ENCODE measurements around the gene RAB1A. TPM values are rescaled to one million over a fixed set of nuclear protein-coding genes. Genes with fewer than 3 reads are reported as not detected.

RAB1A gene
- polyA plus RNA-seq, 1 donor (not counting 4 experiments of a cell fraction or from before 2014, with no cell fraction given) = 274 TPM

DNA sequence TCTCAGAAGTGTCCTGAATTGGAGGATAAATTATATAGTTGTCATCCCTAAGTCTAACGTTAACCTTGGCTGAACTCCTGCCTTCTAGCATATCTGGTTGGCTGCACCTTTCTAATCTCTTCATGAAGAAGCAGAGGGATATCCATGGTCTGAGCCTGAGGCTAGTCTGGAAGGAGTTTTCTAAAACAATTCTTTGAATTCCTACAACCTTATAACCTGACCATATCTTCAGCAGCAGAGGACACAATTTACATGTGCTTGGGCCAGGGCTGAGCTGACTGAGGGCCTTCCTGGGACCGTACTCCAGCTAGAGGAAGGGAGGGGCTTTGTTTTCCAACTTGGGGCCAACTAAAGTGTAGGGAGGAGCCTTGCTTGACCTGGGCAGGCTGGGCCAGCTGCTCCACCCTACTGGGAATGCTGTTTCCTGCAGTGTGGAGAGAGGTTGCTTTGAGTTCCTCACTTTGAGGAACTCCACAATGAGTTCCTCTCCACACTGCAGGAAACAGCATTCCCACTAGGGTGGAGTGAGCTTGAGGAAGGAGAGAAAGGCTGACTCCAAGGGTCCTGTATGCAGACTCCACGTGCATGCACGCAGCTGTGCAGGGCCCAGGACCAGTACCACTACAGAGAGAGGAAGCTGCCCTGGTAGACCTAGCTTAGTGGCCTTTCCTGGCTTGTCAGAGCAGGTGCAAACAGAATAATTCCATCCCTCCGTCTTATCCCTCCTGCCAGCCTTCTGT, 54.1 kb downstream of the RAB1A start:
- no peaks in the 10 kb centered on the region for H3K79me2 ChIP-seq (ENCODE audit: control insufficient read depth, insufficient read depth, low read length)
- no peak overlapping the region for H3K4me3 ChIP-seq (ENCODE audit: control insufficient read depth in 2 of 3, extremely low read depth in 1 of 3, insufficient read depth in 2 of 3, low read depth in 1 of 3, low read length in 3 of 3)
- peaks cover 18 to 37% of the 10 kb centered on the region in 2 experiments for H3K36me3 ChIP-seq (ENCODE audit: control insufficient read depth in 2 of 2, extremely low read depth in 1 of 2, insufficient read depth in 2 of 2, low read length in 2 of 2)
- H3K27ac ChIP-seq (ENCODE audit: control insufficient read depth, insufficient read depth, low read length) = no peak overlapping the region
- TF ChIP-seq, protein P1, sequence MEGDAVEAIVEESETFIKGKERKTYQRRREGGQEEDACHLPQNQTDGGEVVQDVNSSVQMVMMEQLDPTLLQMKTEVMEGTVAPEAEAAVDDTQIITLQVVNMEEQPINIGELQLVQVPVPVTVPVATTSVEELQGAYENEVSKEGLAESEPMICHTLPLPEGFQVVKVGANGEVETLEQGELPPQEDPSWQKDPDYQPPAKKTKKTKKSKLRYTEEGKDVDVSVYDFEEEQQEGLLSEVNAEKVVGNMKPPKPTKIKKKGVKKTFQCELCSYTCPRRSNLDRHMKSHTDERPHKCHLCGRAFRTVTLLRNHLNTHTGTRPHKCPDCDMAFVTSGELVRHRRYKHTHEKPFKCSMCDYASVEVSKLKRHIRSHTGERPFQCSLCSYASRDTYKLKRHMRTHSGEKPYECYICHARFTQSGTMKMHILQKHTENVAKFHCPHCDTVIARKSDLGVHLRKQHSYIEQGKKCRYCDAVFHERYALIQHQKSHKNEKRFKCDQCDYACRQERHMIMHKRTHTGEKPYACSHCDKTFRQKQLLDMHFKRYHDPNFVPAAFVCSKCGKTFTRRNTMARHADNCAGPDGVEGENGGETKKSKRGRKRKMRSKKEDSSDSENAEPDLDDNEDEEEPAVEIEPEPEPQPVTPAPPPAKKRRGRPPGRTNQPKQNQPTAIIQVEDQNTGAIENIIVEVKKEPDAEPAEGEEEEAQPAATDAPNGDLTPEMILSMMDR (optimal IDR thresholded peaks at IDR 0.05 in 1 of 3, IDR thresholded peaks at IDR 0.05 in 1 of 3, conservative IDR thresholded peaks at IDR 0.05 in 1 of 3; ENCODE audit: extremely low read depth in 1 of 3, insufficient read depth in 2 of 3, low read length in 3 of 3) = no peak
- no peak for TF ChIP-seq EZH2 (IDR thresholded peaks at IDR 0.05; ENCODE audit: low read length)
- H3K4me1 ChIP-seq (ENCODE audit: control insufficient read depth, extremely low read depth, insufficient read depth, low read length) = peaks cover 25% of the 10 kb centered on the region
- no peak for FAIRE-seq
- H3K27me3 ChIP-seq (ENCODE audit: control insufficient read depth, extremely low read depth, insufficient read depth, low read length) = no peaks in the 10 kb centered on the region
- dilution Hi-C loops (cut with MboI; ENCODE audit: extremely low pct_ligation_motif_present, low sequenced_read_pairs) = no loop called here
- no peak overlapping the region for H3K4me2 ChIP-seq (ENCODE audit: control insufficient read depth, extremely low read depth, insufficient read depth, low read depth, low read length)
- no peaks in the 10 kb centered on the region for H3K9me3 ChIP-seq (ENCODE audit: control insufficient read depth, low read depth, low read length)
- peaks cover 4% of the 10 kb centered on the region for H3K9me1 ChIP-seq (ENCODE audit: control insufficient read depth, extremely low read depth, insufficient read depth, low read length)
- H2AFZ ChIP-seq (ENCODE audit: control insufficient read depth, low read length) = no peak overlapping the region
- no peak overlapping the region for H3K9ac ChIP-seq (ENCODE audit: control insufficient read depth, extremely low read depth, insufficient read depth, low read length)
- DNase-seq (ENCODE audit: low read depth, low spot score) = no peak
- peaks cover 5% of the 10 kb centered on the region for H4K20me1 ChIP-seq (ENCODE audit: control insufficient read depth, extremely low read depth, insufficient read depth, low read length)

DNA sequence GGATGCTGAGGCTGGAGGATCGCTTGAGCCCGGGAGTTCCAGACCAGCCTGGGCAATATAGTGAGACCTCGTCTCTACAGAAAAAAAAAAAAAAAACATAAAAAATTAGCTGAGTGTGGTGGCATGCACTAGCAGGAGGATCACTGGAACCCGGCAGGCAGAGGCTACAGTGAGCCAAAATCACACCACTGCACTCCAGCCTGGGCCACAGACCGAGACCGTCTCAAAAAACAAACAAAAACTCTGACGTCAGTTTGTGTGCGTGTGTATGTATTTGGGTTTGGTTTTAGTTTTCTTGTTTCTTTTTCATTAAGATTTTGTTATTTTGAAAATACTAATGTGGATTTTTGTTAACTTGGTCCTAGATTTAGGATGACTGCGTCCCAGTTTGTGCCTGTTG, 54.7 kb downstream of the RAB1A start:
- H3K4me3 ChIP-seq (ENCODE audit: control insufficient read depth in 2 of 3, extremely low read depth in 1 of 3, insufficient read depth in 2 of 3, low read depth in 1 of 3, low read length in 3 of 3) = no peak overlapping the region
- H3K27me3 ChIP-seq (ENCODE audit: control insufficient read depth, extremely low read depth, insufficient read depth, low read length) = no peaks in the 10 kb centered on the region
- TF ChIP-seq, protein P1 (optimal IDR thresholded peaks at IDR 0.05 in 1 of 3, IDR thresholded peaks at IDR 0.05 in 1 of 3, conservative IDR thresholded peaks at IDR 0.05 in 1 of 3; ENCODE audit: extremely low read depth in 1 of 3, insufficient read depth in 2 of 3, low read length in 3 of 3) = no peak
- TF ChIP-seq EZH2 (IDR thresholded peaks at IDR 0.05; ENCODE audit: low read length) = no peak
- FAIRE-seq (no peak), DNase-seq (ENCODE audit: low read depth, low spot score) (no peak)
- H2AFZ ChIP-seq (ENCODE audit: control insufficient read depth, low read length) = no peak overlapping the region
- H4K20me1 ChIP-seq (ENCODE audit: control insufficient read depth, extremely low read depth, insufficient read depth, low read length) = peaks cover 5% of the 10 kb centered on the region
- H3K4me2 ChIP-seq (ENCODE audit: control insufficient read depth, extremely low read depth, insufficient read depth, low read depth, low read length) = no peak overlapping the region
- no peaks in the 10 kb centered on the region for H3K79me2 ChIP-seq (ENCODE audit: control insufficient read depth, insufficient read depth, low read length)
- dilution Hi-C loops (cut with MboI; ENCODE audit: extremely low pct_ligation_motif_present, low sequenced_read_pairs) = no loop called here
- H3K27ac ChIP-seq (ENCODE audit: control insufficient read depth, insufficient read depth, low read length) = no peak overlapping the region
- no peaks in the 10 kb centered on the region for H3K9me3 ChIP-seq (ENCODE audit: control insufficient read depth, low read depth, low read length)
- no peak overlapping the region for H3K9ac ChIP-seq (ENCODE audit: control insufficient read depth, extremely low read depth, insufficient read depth, low read length)
- H3K4me1 ChIP-seq (ENCODE audit: control insufficient read depth, extremely low read depth, insufficient read depth, low read length) = peaks cover 31% of the 10 kb centered on the region
- peaks cover 18 to 37% of the 10 kb centered on the region in 2 experiments for H3K36me3 ChIP-seq (ENCODE audit: control insufficient read depth in 2 of 2, extremely low read depth in 1 of 2, insufficient read depth in 2 of 2, low read length in 2 of 2)
- H3K9me1 ChIP-seq (ENCODE audit: control insufficient read depth, extremely low read depth, insufficient read depth, low read length) = peaks cover 4% of the 10 kb centered on the region
